H1 (cell line): ENCODE data around the gene SIRT7. TPM values are rescaled to one million over a fixed set of nuclear protein-coding genes. Genes with fewer than 3 reads are reported as not detected.

Experiments used
- CTCF ChIA-PET: fragments of 300-600 bp; sonication (Branson Sonifier 250); formaldehyde crosslinking; loops from one replicate; lab custom pipeline; 2021; ENCODE audit not compliant: partially characterized antibody; lab: Charles Lee
- POLR2A ChIA-PET: fragments of 300-600 bp; sonication (Branson Sonifier 250); formaldehyde crosslinking; loops from one replicate; lab custom pipeline; 2021; ENCODE audit warnings: inconsistent platforms; ENCODE audit not compliant: partially characterized antibody; lab: Charles Lee
- DNase-seq, 2 experiments: peaks; one replicate each; pipeline versions ENCODE4 v3.0.0 to v3.0.0-alpha.2; 2010 to 2022; ENCODE audit warnings: low spot score in 2 of 2, low read depth in 1 of 2, mixed read lengths in 1 of 2
- FAIRE-seq: peaks from 2 replicates; lab custom pipeline; 2011; peaks lifted over from hg19 to GRCh38; lab: Jason Lieb, UNC
- H2AFZ ChIP-seq: 2 replicates; pipeline ENCODE4 v1.8.1; 2012; ENCODE audit warnings: low read length, inconsistent platforms
- H2AK5ac ChIP-seq: 2 replicates; pipeline ENCODE4 v1.6.1; 2013; ENCODE audit warnings: low read depth, low read length
- H2BK120ac ChIP-seq: replicated peaks from 2 replicates; pipeline ENCODE3; 2013; ENCODE audit warnings: low read depth, low read length, inconsistent platforms
- H2BK12ac ChIP-seq: 2 replicates; pipeline ENCODE4 v1.6.1; 2013; ENCODE audit warnings: low read depth, low read length
- H2BK15ac ChIP-seq: 2 replicates; pipeline ENCODE4 v1.6.1; 2013; ENCODE audit warnings: low read length
- H2BK20ac ChIP-seq: 2 replicates; pipeline ENCODE4 v1.6.1; 2013; ENCODE audit warnings: low read length
- H2BK5ac ChIP-seq: 2 replicates; pipeline ENCODE4 v1.6.1; 2013; ENCODE audit warnings: low read depth, low read length
- H3K14ac ChIP-seq: 2 replicates; pipeline ENCODE4 v1.6.1; 2013; ENCODE audit warnings: inconsistent platforms; ENCODE audit not compliant: insufficient read length
- H3K18ac ChIP-seq: 2 replicates; pipeline ENCODE4 v1.6.1; 2013; ENCODE audit warnings: low read length; ENCODE audit errors: extremely low read depth
- H3K23ac ChIP-seq: 2 replicates; pipeline ENCODE4 v1.6.1; 2013; ENCODE audit warnings: inconsistent platforms; ENCODE audit not compliant: insufficient read length
- H3K23me2 ChIP-seq: 2 replicates; pipeline ENCODE4 v1.6.1; 2013; ENCODE audit warnings: low read depth, low read length
- H3K27ac ChIP-seq: 2 replicates; pipeline ENCODE4 v1.6.1; 2011; ENCODE audit warnings: low read depth, low read length, inconsistent platforms
- H3K27me3 ChIP-seq, 4 experiments: replicated peaks in 1 of 4; 1 replicate in 1 of 4; 2 replicates in 3 of 4; pipeline versions ENCODE4 v1.6.1 to v1.8.1; 2011 to 2013; ENCODE audit warnings: low read length in 3 of 4, mild to moderate bottlenecking in 3 of 4, inconsistent platforms in 2 of 4, mixed read lengths in 2 of 4, moderate library complexity in 1 of 4; ENCODE audit not compliant: control insufficient read depth in 3 of 4, insufficient read depth in 3 of 4; ENCODE audit errors: extremely low read depth in 1 of 4
- H3K36me3 ChIP-seq, 4 experiments: 2 replicates each; pipeline versions ENCODE4 v1.6.1 to v1.8.1; 2011 to 2013; ENCODE audit warnings: mild to moderate bottlenecking in 4 of 4, low read length in 3 of 4, moderate library complexity in 2 of 4, control low read depth in 1 of 4, inconsistent platforms in 1 of 4; ENCODE audit not compliant: insufficient read depth in 4 of 4, control insufficient read depth in 2 of 4
- H3K4ac ChIP-seq: replicated peaks from 2 replicates; pipeline ENCODE3; 2013; ENCODE audit warnings: low read length, low read depth, mixed read lengths, inconsistent platforms; ENCODE audit not compliant: insufficient read length
- H3K4me1 ChIP-seq, 4 experiments: replicated peaks in 1 of 4; 1 replicate in 1 of 4; 2 replicates in 3 of 4; pipeline versions ENCODE4 v1.6.1 to v1.8.1; 2011 to 2013; ENCODE audit warnings: low read length in 3 of 4, inconsistent platforms in 2 of 4, mixed read lengths in 1 of 4; ENCODE audit not compliant: insufficient read depth in 4 of 4, control insufficient read depth in 3 of 4
- H3K4me2 ChIP-seq, 2 experiments: 2 replicates each; pipeline versions ENCODE4 v1.6.1 to v1.8.1; 2011 to 2013; ENCODE audit warnings: low read depth in 2 of 2, low read length in 2 of 2, control low read depth in 1 of 2, inconsistent platforms in 1 of 2, mild to moderate bottlenecking in 1 of 2; ENCODE audit not compliant: insufficient read depth in 1 of 2
- H3K4me3 ChIP-seq, 4 experiments: fragments of 200-600, 300-600 bp in 1 of 4; sonication (generic), shearing (Covaris generic), sonication (Bioruptor Twin) in 1 of 4; 2 replicates each; pipeline versions ENCODE4 v1.5.1 to v1.8.1; 2011 to 2016; ENCODE audit warnings: low read length in 4 of 4, low read depth in 3 of 4, control low read depth in 2 of 4, inconsistent platforms in 2 of 4, mild to moderate bottlenecking in 2 of 4, mixed read lengths in 1 of 4, moderate library complexity in 1 of 4; ENCODE audit not compliant: insufficient read depth in 2 of 4; ENCODE audit errors: extremely low read depth in 1 of 4
- H3K56ac ChIP-seq: replicated peaks from 2 replicates; pipeline ENCODE3; 2013; ENCODE audit warnings: low read depth, mild to moderate bottlenecking, mixed read lengths, low read length, inconsistent platforms; ENCODE audit not compliant: insufficient read length
- H3K79me1 ChIP-seq: 2 replicates; pipeline ENCODE4 v1.6.1; 2013; ENCODE audit warnings: low read depth, low read length, control low read depth
- H3K79me2 ChIP-seq, 2 experiments: 2 replicates each; pipeline versions ENCODE4 v1.6.1 to v1.8.1; 2012 to 2013; ENCODE audit warnings: low read length in 2 of 2, mild to moderate bottlenecking in 2 of 2, inconsistent platforms in 1 of 2; ENCODE audit not compliant: insufficient read depth in 2 of 2, control insufficient read depth in 1 of 2
- H3K9ac ChIP-seq, 4 experiments: replicated peaks in 1 of 4; 1 replicate in 1 of 4; 2 replicates in 3 of 4; pipeline versions ENCODE4 v1.6.1 to v1.8.1; 2011 to 2013; ENCODE audit warnings: low read depth in 3 of 4, low read length in 3 of 4, control low read depth in 2 of 4, mild to moderate bottlenecking in 2 of 4, moderate library complexity in 2 of 4, inconsistent platforms in 1 of 4; ENCODE audit errors: extremely low read depth in 1 of 4
- H3K9me3 ChIP-seq, 2 experiments: 2 replicates each; pipeline versions ENCODE4 v1.6.1 to v1.8.1; 2012 to 2013; ENCODE audit warnings: mild to moderate bottlenecking in 2 of 2, moderate library complexity in 2 of 2, control low read depth in 1 of 2, inconsistent platforms in 1 of 2, low read depth in 1 of 2, low read length in 1 of 2, mixed read lengths in 1 of 2; ENCODE audit not compliant: insufficient read depth in 2 of 2
- H4K20me1 ChIP-seq, 2 experiments: replicated peaks in 1 of 2; 2 replicates each; pipeline versions ENCODE3 to v1.8.1; 2011 to 2013; ENCODE audit warnings: inconsistent platforms in 2 of 2, low read length in 2 of 2, mild to moderate bottlenecking in 1 of 2; ENCODE audit not compliant: insufficient read depth in 2 of 2, control insufficient read depth in 1 of 2
- H4K5ac ChIP-seq: 2 replicates; pipeline ENCODE4 v1.6.1; 2013; ENCODE audit warnings: low read length, low read depth, mixed read lengths, inconsistent platforms; ENCODE audit not compliant: insufficient read length
- H4K8ac ChIP-seq: 2 replicates; pipeline ENCODE4 v1.8.0; 2013; ENCODE audit warnings: mild to moderate bottlenecking, moderate library complexity, low read length, inconsistent platforms; ENCODE audit not compliant: insufficient read depth; ENCODE audit errors: extremely low read depth
- H4K91ac ChIP-seq: replicated peaks from 2 replicates; pipeline ENCODE3; 2013; ENCODE audit warnings: low read length, mixed read lengths, inconsistent platforms; ENCODE audit not compliant: insufficient read length
- E2F6 ChIP-seq: IDR thresholded peaks from 2 replicates; pipeline ENCODE4 v1.6.1; 2012; ENCODE audit warnings: inconsistent platforms
- EZH2 ChIP-seq: fragments of 200-600 bp; sonication (generic); IDR thresholded peaks from 2 replicates; pipeline ENCODE4 v1.7.1; 2012; ENCODE audit warnings: low read depth, mild to moderate bottlenecking, moderate library complexity, low read length, inconsistent platforms; ENCODE audit not compliant: severe bottlenecking
- GABPA ChIP-seq: IDR thresholded peaks from 2 replicates; pipeline ENCODE4 v1.6.1; 2011; ENCODE audit warnings: mild to moderate bottlenecking, low read length, moderate library complexity, borderline replicate concordance; ENCODE audit not compliant: insufficient read depth
- MAX ChIP-seq: IDR thresholded peaks from 2 replicates; pipeline ENCODE4 v1.6.1; 2012; ENCODE audit warnings: inconsistent platforms
- NANOG ChIP-seq: IDR thresholded peaks from 2 replicates; pipeline ENCODE4 v1.6.1; 2011; ENCODE audit warnings: low read length, low read depth, mild to moderate bottlenecking, inconsistent platforms; ENCODE audit not compliant: insufficient read depth, poor library complexity, severe bottlenecking
- RBBP5 ChIP-seq: IDR thresholded peaks from 2 replicates; pipeline ENCODE4 v1.7.1; 2012; ENCODE audit warnings: low read depth, mild to moderate bottlenecking, inconsistent platforms, low read length, moderate library complexity, borderline replicate concordance
- RXRA ChIP-seq: IDR thresholded peaks from 2 replicates; pipeline ENCODE4 v1.6.1; 2011; ENCODE audit warnings: low read depth, mild to moderate bottlenecking, low read length, moderate library complexity; ENCODE audit not compliant: insufficient read depth
- SP1 ChIP-seq: IDR thresholded peaks from 2 replicates; pipeline ENCODE4 v1.6.1; 2011; ENCODE audit warnings: low read depth, low read length
- TCF12 ChIP-seq: IDR thresholded peaks from 2 replicates; pipeline ENCODE4 v1.6.1; 2011; ENCODE audit warnings: low read depth, mild to moderate bottlenecking, low read length
- YY1 ChIP-seq: IDR thresholded peaks from 2 replicates; pipeline ENCODE4 v1.6.1; 2011; ENCODE audit warnings: low read depth, mild to moderate bottlenecking, low read length
- WGBS, 2 experiments: shearing (Covaris generic) in 1 of 2; methylation state at CpG; one replicate each; pipeline versions ENCODE4 v1.1.6 to v1.1.7; 2013 to 2015; ENCODE audit warnings: low lambda C conversion rate in 2 of 2, mixed read lengths in 2 of 2, inconsistent platforms in 1 of 2, low coverage in 1 of 2, missing lambda C conversion rate in 1 of 2; ENCODE audit not compliant: insufficient replicate concordance in 2 of 2, insufficient coverage in 1 of 2, insufficient read length in 1 of 2; ENCODE audit errors: extremely low coverage in 1 of 2, missing lambda C conversion rate in 1 of 2; 5-methylcytosine and 5-hydroxymethylcytosine counted together
- polyA plus RNA-seq, 7 experiments: library from polyadenylated mRNA; depleted of rRNA in 3 of 7; stranded (reverse) in 5 of 7; unstranded in 2 of 7; fragments of >200 nt in 5 of 7; fragments of 200-250 nt in 2 of 7; gene quantifications; 1 replicate in 5 of 7; 2 replicates in 1 of 7; 4 replicates in 1 of 7; pipeline versions ENCODE4 v1.2.1 to v1.2.3, GENCODE V29; 2011 to 2013; ENCODE audit warnings: missing spikeins in 2 of 7, mixed read lengths in 2 of 7
- total RNA-seq: library from RNA; stranded (reverse); fragmentation: NEBNext Ultra II Directional; extraction: Animal tissue kit (Norgen Biotek cat#: 25700); gene quantifications from 2 replicates; pipeline ENCODE4 v1.2.1, GENCODE V29; 2021

The SIRT7 gene
- total and polyA plus RNA-seq, 2 of the 8 experiments (the other 6 are each of a cell fraction or from before 2014, with no cell fraction given): 5.8 to 16.6 TPM

- DNase-seq (no peak), FAIRE-seq (no peak)
- CTCF ChIA-PET: interaction anchor here (2.7 kb wide), 1 partner anchor 33 kb away, joined by 10 read pairs; no protein-coding TSS in a partner anchor
- TF ChIP-seq GABPA (peak; percentile 70; the same call in 1 of the 2 replicates), E2F6 (peak; percentile 22; the same call in 1 of the 2 replicates), RBBP5 (no peak), RXRA (no peak), YY1 (no peak), MAX (peak; percentile 15; the same call in 1 of the 2 replicates), TCF12 (no peak), EZH2 (peak; percentile 18), NANOG (no peak), SP1 (no peak)
Observed at GRCh38 chr17:81902653-81903414, 15.1 kb downstream of the SIRT7 start.

More at GRCh38 chr17:81902653-81903414, 15.1 kb downstream of the SIRT7 start:
- Histone ChIP-seq H2BK5ac (no peak overlapping the region), H2BK15ac (no peak overlapping the region), H3K18ac (no peak overlapping the region; the same call in 1 of the 2 replicates), H2AK5ac (no peak overlapping the region), H4K5ac (peak overlapping the region; percentile 2), H3K79me2 (no peaks in the 10 kb centered on the region), H2BK20ac (no peak overlapping the region), H3K36me3 (peaks cover 2 to 11% (median 7%) of the 10 kb centered on the region in 4 experiments; a peak in 6 of 8 replicates), H2BK12ac (no peak overlapping the region), H3K79me1 (no peaks in the 10 kb centered on the region; the same call in 1 of the 2 replicates), H2AFZ (no peak overlapping the region), H3K27ac (no peak overlapping the region), H3K4ac (peak overlapping the region; percentile 78), H3K56ac (no peak overlapping the region), H4K20me1 (peaks cover 5 to 13% of the 10 kb centered on the region in 2 experiments), H3K4me3 (peak overlapping the region; percentile 19 to 61 (median 44)), H3K9me3 (no peaks in the 10 kb centered on the region), H3K23ac (no peak overlapping the region), H3K14ac (no peak overlapping the region), H4K91ac (peak overlapping the region; percentile 17), H3K4me1 (peaks cover 0 to 8% (median 2%) of the 10 kb centered on the region in 4 experiments; a peak in 3 of 7 replicates), H3K4me2 (peak overlapping the region; percentile 63 to 86), H4K8ac (peak overlapping the region; percentile 64), H3K23me2 (peaks cover 6% of the 10 kb centered on the region; the same call in 1 of the 2 replicates), H3K9ac (no peak overlapping the region), H2BK120ac (no peak overlapping the region), H3K27me3 (peaks cover 0 to 22% (median 14%) of the 10 kb centered on the region in 4 experiments; a peak in 5 of 7 replicates)
- 38% methylated on average over 30 of the region's 47 CpGs; no CpG with 5 or more reads in 1 of the 2 experiments for WGBS, 2 experiments
- POLR2A ChIA-PET: interaction anchor here (0.8 to 4.0 kb wide), 11 partner anchors 9 to 34 kb away, joined by 3 to 29 read pairs (median 5); partner anchors contain the start of genes ALYREF, ANAPC11, MAFG and PCYT2
